Measurements from ENCODE around the gene CHRNA4.

Gene CHRNA4

DNA sequence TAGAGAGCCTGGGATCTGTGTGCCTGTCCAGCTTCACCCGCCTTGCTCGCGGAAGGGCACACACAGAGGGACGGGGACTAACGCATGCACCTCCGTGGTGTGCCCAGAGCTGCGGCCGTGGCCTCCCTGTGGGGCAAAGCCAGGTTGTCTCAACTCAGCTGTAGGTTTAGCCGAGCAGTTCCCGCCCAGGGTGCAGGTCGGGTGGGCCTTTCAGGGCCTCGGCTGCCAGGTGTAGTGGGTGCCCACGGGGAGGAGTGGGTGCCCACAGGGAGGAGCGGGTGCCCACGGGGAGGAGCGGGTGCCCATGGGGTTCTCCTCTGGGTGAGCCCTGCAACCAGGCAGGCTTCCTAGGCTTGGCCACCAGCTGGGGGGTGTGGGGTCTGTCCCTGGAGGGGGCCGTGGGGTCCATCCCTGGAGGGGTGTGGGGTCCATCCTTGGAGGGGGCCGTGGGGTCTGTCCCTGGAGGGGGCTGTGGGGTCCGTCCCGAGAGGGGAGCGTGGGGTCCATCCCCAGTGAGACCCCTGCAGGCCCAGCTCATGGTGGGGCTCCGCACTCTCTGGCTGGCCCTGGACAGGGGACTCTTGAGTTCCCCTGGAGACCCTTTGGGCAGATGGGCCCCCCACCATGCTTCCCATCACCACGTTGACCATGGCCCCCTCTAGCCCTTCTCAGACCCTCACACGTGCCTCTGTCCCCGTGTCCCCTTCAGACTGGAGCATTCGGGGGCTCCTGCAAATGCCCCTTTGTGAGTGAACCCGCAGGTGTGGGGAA is 37.8 kb upstream of the CHRNA4 start:
- DNase-seq (ENCODE audit: low read depth, low spot score): no peak

DNA sequence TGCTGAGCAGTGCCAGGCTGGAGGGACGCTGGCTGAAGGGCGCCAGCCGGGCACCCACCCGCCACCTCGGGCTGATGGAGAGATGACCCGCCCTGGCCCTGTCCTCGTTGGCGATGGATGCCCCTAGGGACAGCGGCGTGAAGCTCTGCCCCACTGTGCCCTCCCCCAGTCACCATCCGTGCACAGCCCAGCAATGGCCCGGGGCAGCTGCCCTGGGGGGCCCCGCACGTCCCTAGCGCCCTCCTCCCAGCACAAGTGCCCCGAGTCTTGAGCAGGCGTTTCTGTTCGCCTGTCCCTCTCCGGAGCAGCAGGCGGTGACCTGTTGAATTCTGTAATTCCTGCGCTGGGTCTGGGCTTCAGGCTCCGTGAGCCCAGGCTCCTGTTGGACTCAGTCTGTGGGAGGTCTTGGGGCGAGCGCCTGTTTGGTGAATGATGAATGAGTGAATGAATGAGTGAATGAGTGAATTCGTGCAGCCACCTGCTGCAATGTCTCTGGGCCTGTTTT is 36.8 kb upstream of the CHRNA4 start:
- DNase-seq (ENCODE audit: low read depth, low spot score): no peak
- no peak overlapping the region for H3K4me3 ChIP-seq (ENCODE audit: low read length)

More for the DNA sequence above, 37.8 kb upstream of the CHRNA4 start:
- H3K4me3 ChIP-seq (ENCODE audit: low read length): no peak overlapping the region

DNA sequence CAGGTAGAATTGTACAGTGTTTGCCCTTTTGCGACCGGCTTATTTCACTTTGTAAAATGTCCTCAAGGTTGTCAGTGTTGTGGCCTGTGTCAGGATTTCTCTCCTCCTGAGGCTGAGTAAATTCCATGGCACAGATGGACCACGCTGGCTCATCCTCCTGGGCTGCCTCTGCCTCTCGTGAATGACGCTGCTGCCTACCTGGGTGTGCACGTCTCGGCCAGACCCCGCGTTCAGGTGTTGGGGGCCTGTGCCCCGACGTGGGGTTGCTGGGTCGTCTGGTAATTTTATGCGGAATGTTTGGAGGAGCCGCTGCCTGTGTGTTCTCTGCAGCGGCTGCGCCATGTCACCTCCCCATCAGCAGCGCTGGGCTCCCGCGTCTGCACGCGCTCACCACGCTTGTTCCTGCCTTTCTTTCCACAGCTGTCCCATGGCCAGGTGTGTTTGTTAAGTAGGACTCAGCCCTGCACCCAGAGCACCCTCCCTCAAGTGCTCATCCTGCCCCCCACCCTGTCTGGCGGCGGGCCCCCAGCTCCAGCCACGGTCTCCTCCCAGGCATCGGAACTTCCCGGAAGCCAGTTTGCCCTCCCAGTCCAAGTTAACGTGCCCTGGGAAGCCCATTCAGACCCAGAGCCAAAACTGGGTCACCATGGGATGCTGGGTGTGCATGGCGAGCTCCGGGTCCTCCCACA is 36.1 kb upstream of the CHRNA4 start:
- DNase-seq (ENCODE audit: low read depth, low spot score): no peak

DNA sequence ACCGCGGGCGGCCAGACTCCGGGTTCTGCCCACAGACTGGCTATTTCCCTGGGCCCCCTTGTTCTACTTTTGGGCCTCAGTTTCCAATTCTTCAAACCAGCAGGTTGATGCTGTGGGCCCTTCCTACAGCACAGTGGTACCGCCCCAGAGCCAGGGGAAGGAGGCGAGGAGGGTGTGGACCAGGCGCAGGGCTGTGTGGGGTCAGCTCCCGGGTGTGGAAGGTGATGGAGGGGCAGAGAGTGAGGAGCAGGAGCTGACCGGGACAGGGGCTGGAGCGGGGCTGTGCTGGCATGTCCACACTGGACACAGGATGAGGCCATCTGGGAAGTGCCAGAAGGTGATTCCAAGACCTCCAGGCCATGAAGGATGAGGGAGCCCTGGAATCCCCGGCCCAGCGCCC is 35.2 kb upstream of the CHRNA4 start:
- no peak overlapping the region for H3K4me3 ChIP-seq (ENCODE audit: low read length)
- DNase-seq (ENCODE audit: low read depth, low spot score): no peak

More for the DNA sequence above, 36.1 kb upstream of the CHRNA4 start:
- H3K4me3 ChIP-seq (ENCODE audit: low read length): no peak overlapping the region

DNA sequence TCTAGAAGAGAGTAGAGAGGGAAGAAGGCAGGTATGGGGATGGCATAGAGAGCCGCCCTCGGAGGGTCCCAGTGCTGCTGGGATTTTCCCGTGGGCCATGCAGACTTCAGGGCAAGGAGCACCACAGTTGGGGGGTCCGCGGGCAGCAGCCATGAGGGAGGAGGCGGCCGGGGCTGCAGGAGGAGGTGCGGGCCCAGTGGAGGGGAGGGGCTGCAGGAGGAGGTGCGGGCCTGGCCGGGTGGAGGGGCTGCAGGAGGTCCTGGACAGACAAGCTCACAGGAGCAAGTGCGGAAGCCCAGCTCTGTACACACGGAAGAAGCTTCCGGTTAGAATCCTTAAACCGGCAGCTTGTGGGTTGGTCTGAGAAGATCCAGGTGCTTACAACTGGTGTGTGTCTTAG is 34.6 kb upstream of the CHRNA4 start:
- no peak overlapping the region for H3K4me3 ChIP-seq (ENCODE audit: low read length)
- DNase-seq (ENCODE audit: low read depth, low spot score): no peak

DNA sequence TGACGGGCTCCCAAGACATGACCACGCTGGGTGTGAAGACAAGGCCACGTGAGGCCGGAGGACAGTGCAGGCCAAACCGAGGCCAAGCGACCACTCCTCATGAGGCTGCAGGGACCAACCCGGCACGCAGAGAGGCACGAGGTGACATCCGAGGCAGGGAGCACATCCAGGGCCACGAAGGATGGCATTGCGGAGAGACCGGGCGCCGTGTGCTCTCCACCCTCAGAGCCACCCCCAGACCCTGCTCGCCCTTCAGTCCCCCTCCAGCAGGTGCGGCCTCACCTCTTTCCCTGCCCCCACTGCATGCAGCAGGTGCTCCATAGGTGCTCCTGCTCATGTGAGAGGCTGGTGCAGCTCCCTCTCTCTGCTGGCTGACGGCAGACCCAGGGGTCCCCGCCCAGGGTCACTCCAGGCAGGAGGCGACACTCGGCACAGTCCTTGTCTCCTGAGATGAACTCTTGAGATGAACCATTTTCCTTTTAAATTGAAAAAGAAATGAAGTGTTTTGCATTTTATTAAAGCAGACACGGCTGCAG is 33.8 kb upstream of the CHRNA4 start:
- DNase-seq (ENCODE audit: low read depth, low spot score): no peak

DNA sequence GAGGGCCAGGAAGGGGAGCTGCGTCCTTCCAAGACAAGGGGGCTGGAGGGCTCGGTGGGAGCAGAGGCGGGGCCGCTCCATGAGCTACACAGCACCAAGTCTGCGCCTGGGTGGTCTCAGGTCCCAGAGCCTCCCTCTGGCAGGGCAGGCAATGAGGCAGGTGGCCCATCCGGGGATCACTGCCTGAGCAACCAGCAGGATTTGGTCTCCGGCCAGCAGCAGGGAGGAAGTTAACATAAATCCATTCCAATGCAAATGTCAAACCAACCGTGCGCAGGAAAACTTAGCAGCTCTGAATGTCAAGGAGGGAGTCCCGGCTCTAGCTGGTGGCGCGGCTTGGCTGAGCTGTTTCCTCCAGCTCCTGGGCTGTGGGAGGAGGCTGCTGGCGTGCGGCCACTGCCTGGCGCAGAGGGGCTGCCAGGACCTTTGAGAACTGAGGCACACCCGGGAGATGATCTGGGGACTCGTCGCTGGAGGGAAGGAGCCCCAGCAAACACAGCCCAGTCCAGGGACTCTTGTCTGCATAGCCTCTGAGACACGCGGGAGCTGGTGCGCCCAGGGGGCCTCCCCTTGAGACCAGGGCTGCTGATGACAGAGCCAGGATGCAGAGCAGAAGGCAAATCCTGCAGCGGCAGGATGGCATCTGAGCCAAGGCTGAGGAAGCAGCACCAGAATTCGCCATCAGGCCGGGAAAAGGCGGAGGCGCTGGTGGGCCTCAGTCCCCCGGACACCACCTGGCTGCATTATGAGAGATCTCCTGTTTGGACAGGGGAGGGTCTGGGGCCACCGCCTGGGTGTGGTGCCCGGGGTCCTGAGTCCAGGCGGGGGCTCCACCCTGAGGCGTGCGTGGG is 33.1 kb upstream of the CHRNA4 start:
- H3K4me3 ChIP-seq (ENCODE audit: low read length): no peak overlapping the region
- DNase-seq (ENCODE audit: low read depth, low spot score): no peak

More for the DNA sequence above, 33.8 kb upstream of the CHRNA4 start:
- H3K4me3 ChIP-seq (ENCODE audit: low read length): no peak overlapping the region

DNA sequence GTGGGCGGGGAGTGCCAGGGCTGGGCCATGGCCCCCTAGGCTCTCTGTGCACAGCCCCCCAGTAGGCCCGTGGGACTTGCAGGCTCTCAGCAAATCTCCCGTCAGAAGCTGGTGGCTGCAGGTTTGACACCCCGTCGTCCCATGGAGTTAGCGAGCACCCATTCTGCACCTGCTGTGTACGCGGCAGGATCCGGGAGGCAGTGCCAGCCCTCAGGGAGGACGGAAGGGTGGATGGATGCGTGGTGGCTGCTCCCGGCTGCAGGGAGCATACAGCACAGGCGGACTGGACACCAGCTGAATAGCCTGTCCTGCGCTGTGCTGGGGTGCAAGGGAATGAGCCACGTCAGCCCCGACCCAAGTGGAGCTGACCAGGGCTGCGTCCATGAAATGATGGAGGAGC is 32.4 kb upstream of the CHRNA4 start:
- H3K4me3 ChIP-seq (ENCODE audit: low read length): no peak overlapping the region
- no peak for DNase-seq (ENCODE audit: low read depth, low spot score)

DNA sequence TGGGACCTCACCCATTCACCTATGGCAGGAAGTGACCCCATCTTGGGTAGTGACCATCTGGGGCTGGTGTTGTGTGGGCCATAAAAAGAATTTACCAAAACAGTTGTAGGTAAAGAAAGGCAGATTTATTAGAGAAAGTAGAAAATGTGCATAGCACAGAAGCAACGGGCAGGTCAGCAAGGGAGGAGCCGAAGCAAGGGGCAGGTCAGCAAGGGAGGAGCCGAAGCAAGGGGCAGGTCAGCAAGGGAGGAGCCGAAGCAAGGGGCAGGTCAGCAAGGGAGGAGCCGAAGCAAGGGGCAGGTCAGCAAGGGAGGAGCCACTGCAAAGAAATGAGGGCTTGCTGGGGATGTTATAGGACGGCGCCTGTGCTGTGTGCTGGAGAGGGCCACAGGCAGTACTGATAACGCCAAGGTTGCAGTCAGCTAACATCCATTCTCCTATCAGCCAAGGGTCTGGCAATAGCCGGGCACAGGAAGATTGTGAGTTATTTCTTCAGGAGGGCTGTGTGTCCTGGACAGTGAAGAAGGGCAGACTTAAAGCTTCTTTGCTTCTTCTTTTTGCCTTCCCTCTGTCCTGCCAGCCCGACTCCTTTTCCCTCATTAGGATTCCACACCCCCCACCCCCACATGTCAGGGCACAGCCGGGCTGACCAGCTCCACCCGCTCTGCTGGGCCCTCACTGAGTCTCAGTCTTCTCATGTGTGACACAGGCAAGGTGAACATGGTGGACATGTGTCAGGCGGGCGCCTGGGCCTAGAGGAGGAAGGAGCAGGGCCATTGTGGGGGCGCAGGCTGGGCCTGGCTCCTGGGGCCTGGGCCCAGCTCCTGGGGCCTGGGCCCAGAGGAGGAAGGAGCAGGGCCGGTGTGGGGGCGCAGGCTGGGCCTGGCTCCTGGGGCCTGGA is 31.6 kb upstream of the CHRNA4 start:
- H3K4me3 ChIP-seq (ENCODE audit: low read length): no peak overlapping the region
- no peak for DNase-seq (ENCODE audit: low read depth, low spot score)

DNA sequence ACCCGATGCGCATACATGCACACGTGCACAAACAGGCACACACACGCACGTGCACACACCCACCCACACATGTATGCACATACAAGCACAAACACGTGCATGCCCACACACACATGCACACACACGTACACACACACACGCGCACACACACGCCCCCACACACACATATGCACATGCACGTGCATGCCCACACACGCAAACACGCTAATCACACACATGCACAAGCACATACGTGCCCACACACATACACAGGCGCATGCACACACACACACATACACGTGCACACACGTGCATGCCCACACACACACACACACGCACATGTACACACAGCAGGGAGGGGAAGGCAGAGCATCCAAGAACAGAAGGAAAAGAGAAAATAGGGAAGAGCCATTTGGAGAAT is 26.8 kb upstream of the CHRNA4 start:
- no peak for DNase-seq (ENCODE audit: low read depth, low spot score)
- H3K4me3 ChIP-seq (ENCODE audit: low read length): no peak overlapping the region

DNA sequence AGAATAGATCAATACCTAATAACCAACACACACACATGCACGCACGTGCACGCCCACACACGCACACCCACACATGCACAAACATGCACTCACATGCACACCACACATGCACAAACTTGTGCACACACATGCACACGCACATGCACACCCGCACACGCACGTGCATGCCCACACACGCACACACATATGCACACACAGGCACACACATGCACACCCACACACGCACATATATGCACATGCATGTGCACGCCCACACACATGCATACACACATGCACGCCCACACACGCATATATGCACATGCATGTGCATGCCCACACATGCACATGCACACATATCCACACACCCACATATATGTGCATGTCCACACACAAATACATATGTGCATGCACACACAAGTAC is 26.2 kb upstream of the CHRNA4 start:
- no peak for DNase-seq (ENCODE audit: low read depth, low spot score)
- H3K4me3 ChIP-seq (ENCODE audit: low read length): no peak overlapping the region

DNA sequence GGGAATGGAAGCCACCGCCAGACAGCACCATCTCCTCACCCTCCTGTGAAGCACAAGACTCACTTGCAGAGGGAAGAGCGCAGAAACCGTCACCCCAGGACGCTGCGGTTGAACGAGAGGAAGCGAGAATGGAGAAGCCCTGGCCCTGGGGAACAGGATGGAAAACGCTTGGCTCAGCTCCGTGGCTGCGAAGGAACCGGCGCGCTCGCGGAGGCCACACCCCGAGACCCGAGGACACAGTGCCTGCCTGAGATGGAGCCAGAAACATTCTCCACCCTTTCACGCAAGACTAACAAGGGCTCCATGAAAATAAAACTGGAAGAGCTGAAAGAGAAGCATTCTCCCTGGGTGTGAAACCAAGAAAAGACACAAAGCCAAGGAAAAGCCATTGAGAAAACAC is 25.3 kb upstream of the CHRNA4 start:
- no peak for DNase-seq (ENCODE audit: low read depth, low spot score)
- no peak overlapping the region for H3K4me3 ChIP-seq (ENCODE audit: low read length)

DNA sequence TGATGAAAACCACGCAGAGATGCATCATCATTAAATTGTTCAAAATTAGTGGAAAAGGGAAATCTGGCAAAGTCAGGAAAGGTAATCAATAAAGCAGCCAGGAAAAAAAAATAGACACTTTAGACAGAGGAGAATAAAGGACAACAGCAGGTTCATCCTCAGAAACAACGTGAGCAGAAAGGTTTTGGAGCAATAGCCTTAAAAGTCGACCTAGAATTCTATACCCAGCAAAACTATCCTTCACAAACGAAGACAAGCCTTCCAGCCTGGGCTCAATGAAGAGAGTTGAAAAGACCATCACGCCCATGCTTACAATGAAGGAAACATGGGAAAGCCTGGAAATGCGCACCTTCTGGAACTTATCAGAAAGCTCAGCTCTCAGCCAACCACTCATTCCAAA is 24.7 kb upstream of the CHRNA4 start:
- DNase-seq (ENCODE audit: low read depth, low spot score): no peak
- H3K4me3 ChIP-seq (ENCODE audit: low read length): no peak overlapping the region

DNA sequence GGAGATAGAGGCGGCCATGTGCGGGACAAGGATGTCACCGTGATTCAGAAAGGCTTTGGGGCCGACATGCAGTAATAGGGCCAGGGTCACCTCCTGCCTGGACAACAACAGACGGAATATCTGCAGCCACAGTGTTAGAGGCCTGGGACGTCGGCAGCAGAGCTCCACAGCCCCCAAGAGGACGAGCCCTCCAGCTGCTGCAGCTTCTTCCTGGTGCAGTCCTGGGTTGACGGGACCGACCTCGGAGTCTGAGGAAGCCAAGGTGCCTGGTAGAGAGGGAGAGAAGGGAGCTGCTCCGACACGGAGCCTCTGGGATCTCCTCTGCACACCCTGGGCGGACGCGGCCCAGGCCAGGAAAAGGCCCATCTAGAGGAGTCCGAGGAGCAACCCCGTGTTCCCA is 23.2 kb upstream of the CHRNA4 start:
- H3K4me3 ChIP-seq (ENCODE audit: low read length): no peak overlapping the region
- no peak for DNase-seq (ENCODE audit: low read depth, low spot score)

DNA sequence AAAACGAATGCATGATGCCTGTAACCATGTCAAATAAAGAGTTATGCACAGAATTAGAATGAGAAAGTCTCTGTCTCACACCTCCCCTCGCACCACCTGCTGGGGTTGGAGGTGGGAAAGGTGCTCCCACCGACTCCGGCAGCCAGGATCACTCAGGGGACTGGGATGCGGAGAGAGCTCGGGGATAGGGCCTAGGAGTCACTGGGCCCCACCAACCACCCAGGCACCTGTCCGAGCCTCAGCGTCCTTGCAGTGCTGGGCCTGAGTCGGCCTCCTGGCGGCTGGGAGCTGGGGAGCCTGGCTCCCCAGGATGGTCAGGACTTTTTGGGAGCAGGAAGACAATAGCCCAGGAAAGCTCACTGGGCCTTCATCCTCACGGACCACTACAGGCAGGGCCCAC is 22.4 kb upstream of the CHRNA4 start:
- no peak overlapping the region for H3K4me3 ChIP-seq (ENCODE audit: low read length)
- DNase-seq (ENCODE audit: low read depth, low spot score): no peak

DNA sequence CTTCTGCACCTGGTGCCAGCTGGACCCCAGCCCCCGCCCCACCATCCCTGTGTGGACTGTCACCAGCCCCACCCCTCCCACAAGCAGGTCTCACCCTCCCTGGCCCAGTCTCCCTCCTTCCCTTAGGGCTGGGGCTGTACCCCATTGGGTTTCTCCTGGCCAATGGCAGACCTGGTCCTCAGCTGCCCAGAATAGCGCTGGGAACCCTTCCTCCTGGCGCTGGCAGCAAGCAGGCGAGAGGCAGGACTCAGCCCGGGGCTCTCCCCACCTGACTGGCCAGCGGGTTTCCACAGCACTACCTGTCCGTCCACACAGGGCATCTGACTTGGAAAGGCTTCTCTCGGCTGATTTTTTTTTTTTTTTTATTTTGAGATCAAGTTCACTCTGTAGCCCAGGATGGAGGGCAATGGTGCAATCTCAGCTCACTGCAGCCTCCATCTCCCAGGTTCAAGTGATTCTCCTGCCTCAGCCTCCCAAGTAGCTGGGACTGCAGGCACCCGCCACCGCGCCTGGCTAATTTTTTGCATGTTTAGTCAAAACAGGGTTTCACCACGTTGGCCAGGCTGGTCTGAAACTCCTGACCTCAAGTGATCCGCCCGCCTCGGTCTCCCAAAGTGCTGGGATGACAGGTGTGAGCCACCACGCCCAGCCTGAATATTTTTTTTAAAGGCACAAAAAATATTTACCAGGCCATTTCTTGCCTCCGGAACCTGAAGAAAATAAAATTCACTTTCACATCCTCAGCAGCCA is 21.6 kb upstream of the CHRNA4 start:
- DNase-seq (ENCODE audit: low read depth, low spot score): no peak
- no peak overlapping the region for H3K4me3 ChIP-seq (ENCODE audit: low read length)

DNA sequence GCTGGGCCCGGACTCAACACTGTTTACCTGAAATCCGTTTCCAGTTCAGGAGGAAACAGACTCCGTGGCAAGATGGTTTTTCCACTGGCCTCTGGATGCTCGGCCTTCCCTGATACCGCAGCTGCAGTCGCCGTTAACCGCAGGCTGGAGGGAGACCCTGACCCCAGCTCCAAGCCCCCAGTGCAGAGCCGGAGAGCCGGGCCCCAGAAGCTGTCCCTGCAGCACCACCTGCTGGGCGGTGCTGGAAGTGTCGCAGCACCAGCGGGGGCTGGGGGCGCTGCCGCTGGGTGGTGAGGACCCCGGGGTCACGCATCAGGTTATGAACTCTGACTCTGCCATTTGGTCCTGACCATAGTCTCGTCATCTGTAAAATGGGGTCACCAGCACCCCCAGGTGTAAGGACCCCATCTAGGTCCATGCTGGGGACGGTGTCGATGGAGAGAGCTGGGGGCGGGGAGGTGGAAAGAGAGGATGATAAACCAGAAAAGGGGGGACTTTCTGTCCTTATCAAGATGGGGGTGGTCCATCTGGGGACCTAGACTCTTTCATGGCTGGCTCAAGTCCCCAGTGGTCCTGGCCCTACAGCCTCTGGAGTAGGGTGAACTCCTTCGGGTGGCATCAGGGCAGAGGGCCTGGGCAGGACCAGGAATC is 20.8 kb upstream of the CHRNA4 start:
- no peak for DNase-seq (ENCODE audit: low read depth, low spot score)
- no peak overlapping the region for H3K4me3 ChIP-seq (ENCODE audit: low read length)
